ENCODE measurements around the gene C5AR2.
"Not testable (repeated sequence)": the region's sequence is repeated elsewhere in the genome, so short reads cannot be mapped to it uniquely, and the experiment has no call there.

The C5AR2 gene

GRCh38 chr19:47365455-47365854 is 33.5 kb downstream of the C5AR2 start:
- not testable (repeated sequence) for DNase-seq

GRCh38 chr19:47370045-47370611 is 38.2 kb downstream of the C5AR2 start:
- no peak for DNase-seq

- no peak for DNase-seq
Measured at GRCh38 chr19:47371261-47371660, 39.3 kb downstream of the C5AR2 start.

- no peak for DNase-seq
Measured at GRCh38 chr19:47372603-47373002, 40.6 kb downstream of the C5AR2 start.

- DNase-seq = no peak
Measured at GRCh38 chr19:47373246-47374240, 41.6 kb downstream of the C5AR2 start.

GRCh38 chr19:47374876-47375693 is 43.1 kb downstream of the C5AR2 start:
- DNase-seq = no peak

- no peak for DNase-seq
Measured at GRCh38 chr19:47375694-47376588, 44.0 kb downstream of the C5AR2 start.

- no peak for DNase-seq
Measured at GRCh38 chr19:47376589-47377144, 44.7 kb downstream of the C5AR2 start.

- DNase-seq = no peak
Measured at GRCh38 chr19:47377208-47377701, 45.3 kb downstream of the C5AR2 start.

- DNase-seq = no peak
Measured at GRCh38 chr19:47377801-47378200, 45.8 kb downstream of the C5AR2 start.

GRCh38 chr19:47378246-47378645 is 46.3 kb downstream of the C5AR2 start:
- no peak for DNase-seq

GRCh38 chr19:47379381-47379938 is 47.5 kb downstream of the C5AR2 start:
- DNase-seq = no peak

GRCh38 chr19:47380559-47380958 is 48.6 kb downstream of the C5AR2 start:
- DNase-seq = no peak

GRCh38 chr19:47381121-47381520 is 49.1 kb downstream of the C5AR2 start:
- DNase-seq = no peak

GRCh38 chr19:47381653-47382279 is 49.8 kb downstream of the C5AR2 start:
- DNase-seq = no peak

- not testable (repeated sequence) for DNase-seq
Measured at GRCh38 chr19:47383890-47384289, 51.9 kb downstream of the C5AR2 start.

GRCh38 chr19:47384533-47384932 is 52.6 kb downstream of the C5AR2 start:
- not testable (repeated sequence) for DNase-seq

- DNase-seq = not testable (repeated sequence)
Measured at GRCh38 chr19:47386582-47386981, 54.6 kb downstream of the C5AR2 start.

- DNase-seq = not testable (repeated sequence)
Measured at GRCh38 chr19:47387623-47388022, 55.6 kb downstream of the C5AR2 start.

- not testable (repeated sequence) for DNase-seq
Measured at GRCh38 chr19:47388721-47389120, 56.7 kb downstream of the C5AR2 start.

- DNase-seq = no peak
Measured at GRCh38 chr19:47389150-47389556, 57.2 kb downstream of the C5AR2 start.
